ENCODE measurements around the gene RAD51D. TPM values are rescaled to one million over a fixed set of nuclear protein-coding genes. Genes with fewer than 3 reads are reported as not detected.
"Not testable (repeated sequence)": the region's sequence is repeated elsewhere in the genome, so short reads cannot be mapped to it uniquely, and the experiment has no call there.

RAD51D gene
- total RNA-seq, 4 donors from 2014 or later, result 8.9 to 12.8 (median 10.7) TPM

GRCh38 chr17:35046245-35046644 is 73.4 kb downstream of the RAD51D start:
- Histone ChIP-seq H3K4me3 (no peak overlapping the region), H3K27ac (replicated peaks in 1 of 4) (no peak overlapping the region), H3K36me3 (no peaks in the 10 kb centered on the region), H3K9me3 (no peaks in the 10 kb centered on the region), H3K27me3 (no peaks in the 10 kb centered on the region), H3K4me1 (peaks cover 0 to 8% (median 5%) of the 10 kb centered on the region in 4 donors)
- TF ChIP-seq CTCF (IDR thresholded peaks at IDR 0.05) (no peak), POLR2AphosphoS5 (IDR thresholded peaks at IDR 0.05) (no peak), POLR2A (IDR thresholded peaks at IDR 0.05; ENCODE audit: low read depth) (no peak), EP300 (IDR thresholded peaks at IDR 0.05) (no peak)
- WGBS, result 82% methylated on average over 4 of the region's 4 CpGs
- DNase-seq (ENCODE audit: extremely low spot score), result no peak
- intact Hi-C loops (cut with DNase I), result no loop called here

GRCh38 chr17:35045458-35045979 is 74.1 kb downstream of the RAD51D start:
- intact Hi-C loops (cut with DNase I); DNase-seq (ENCODE audit: extremely low spot score); H3K4me3 ChIP-seq; H3K27me3 ChIP-seq; H3K36me3 ChIP-seq; H3K9me3 ChIP-seq; H3K27ac ChIP-seq (replicated peaks in 1 of 4); H3K4me1 ChIP-seq: not testable (repeated sequence)
- WGBS, result 94% methylated on average over 13 of the region's 13 CpGs

GRCh38 chr17:35044181-35044580 is 75.5 kb downstream of the RAD51D start:
- WGBS, result 97% methylated on average over 8 of the region's 8 CpGs
- no peaks in the 10 kb centered on the region for H3K4me1 ChIP-seq
- intact Hi-C loops (cut with DNase I), result no loop called here

More at GRCh38 chr17:35044181-35044580, 75.5 kb downstream of the RAD51D start:
- TF ChIP-seq CTCF (IDR thresholded peaks at IDR 0.05), result no peak
- TF ChIP-seq POLR2A (IDR thresholded peaks at IDR 0.05; ENCODE audit: low read depth), result no peak
- no peak for TF ChIP-seq POLR2AphosphoS5 (IDR thresholded peaks at IDR 0.05)
- TF ChIP-seq EP300 (IDR thresholded peaks at IDR 0.05), result no peak
- DNase-seq (ENCODE audit: extremely low spot score), result no peak
- Histone ChIP-seq H3K27ac (replicated peaks in 1 of 4) (no peak overlapping the region), H3K4me3 (no peak overlapping the region), H3K27me3 (no peaks in the 10 kb centered on the region), H3K36me3 (no peaks in the 10 kb centered on the region), H3K9me3 (no peaks in the 10 kb centered on the region)

Small RNA genes lying within 50 kb of the gene (small RNA-seq; reads per million reads assigned to genes)
- gene AC004223.1 (0 reads per million in 3 donors), gene RNU6-840P (0 reads per million in 3 donors)

Other genes starting within 250 kb of the RAD51D start
- gene CCT6B, start 158.4 kb downstream of the RAD51D start, total RNA-seq, result 1 to 10 TPM; 2.6 to 5.8 (median 4.5) TPM
- 10 to 100 TPM; 10.8 to 16.6 (median 12.6) TPM for gene ZNF830, start 158.3 kb downstream of the RAD51D start, total RNA-seq
- 10 to 100 TPM; 24.7 to 50.7 (median 32.1) TPM for gene LIG3, start 139.3 kb downstream of the RAD51D start, total RNA-seq
- 10 to 100 TPM; 19.5 to 40.9 (median 33.3) TPM for gene RFFL, start 56.2 kb downstream of the RAD51D start, total RNA-seq
- not detected for gene FNDC8, start 1.8 kb upstream of the RAD51D start, total RNA-seq
- gene NLE1, start 22.4 kb upstream of the RAD51D start, total RNA-seq, result 10 to 100 TPM in 3 of 4 donors, 1 to 10 TPM in 1; 9.6 to 16.1 (median 13.8) TPM
- gene UNC45B, start 28.0 kb upstream of the RAD51D start, total RNA-seq, result under 1 TPM in 3 of 4 donors, not detected in 1; under 0.01 to 0.23 (median 0.06) TPM
- gene SLC35G3, start 74.5 kb upstream of the RAD51D start, total RNA-seq, result not detected
- gene SLFN5, start 123.2 kb upstream of the RAD51D start, total RNA-seq, result 10 to 100 TPM; 17.9 to 33.4 (median 26.9) TPM